ENCODE results near the gene CAPZB. TPM values are rescaled to one million over a fixed set of nuclear protein-coding genes. Genes with fewer than 3 reads are reported as not detected.

The CAPZB gene
- total RNA-seq, 1 donor from 2014 or later: 93.6 TPM

GRCh38 chr1:19360843-19361610 is 124.3 kb downstream of the CAPZB start:
- no peaks in the 10 kb centered on the region for H3K36me3 ChIP-seq (ENCODE audit: control insufficient read depth, insufficient read depth, low read length)
- no peak overlapping the region for H3K4me3 ChIP-seq (ENCODE audit: low read depth, low read length)
- no peak for DNase-seq (ENCODE audit: low read depth)
- no peaks in the 10 kb centered on the region for H3K27me3 ChIP-seq (ENCODE audit: control insufficient read depth, insufficient read depth, low read length)
- no peak for TF ChIP-seq CTCF (IDR thresholded peaks at IDR 0.05; ENCODE audit: insufficient read depth, low read length, poor library complexity, severe bottlenecking)

GRCh38 chr1:19360432-19360831 is 124.9 kb downstream of the CAPZB start:
- Histone ChIP-seq H3K27me3 (ENCODE audit: control insufficient read depth, insufficient read depth, low read length) (no peaks in the 10 kb centered on the region), H3K4me3 (ENCODE audit: low read depth, low read length) (no peak overlapping the region), H3K36me3 (ENCODE audit: control insufficient read depth, insufficient read depth, low read length) (no peaks in the 10 kb centered on the region)
- DNase-seq (ENCODE audit: low read depth): no peak
- TF ChIP-seq CTCF (IDR thresholded peaks at IDR 0.05; ENCODE audit: insufficient read depth, low read length, poor library complexity, severe bottlenecking): no peak

- Histone ChIP-seq H3K27me3 (ENCODE audit: control insufficient read depth, insufficient read depth, low read length) (no peaks in the 10 kb centered on the region), H3K36me3 (ENCODE audit: control insufficient read depth, insufficient read depth, low read length) (no peaks in the 10 kb centered on the region), H3K4me3 (ENCODE audit: low read depth, low read length) (no peak overlapping the region)
- no peak for TF ChIP-seq CTCF (IDR thresholded peaks at IDR 0.05; ENCODE audit: insufficient read depth, low read length, poor library complexity, severe bottlenecking)
- no peak for DNase-seq (ENCODE audit: low read depth)
Measured at GRCh38 chr1:19360016-19360415, 125.3 kb downstream of the CAPZB start.

- Histone ChIP-seq H3K36me3 (ENCODE audit: control insufficient read depth, insufficient read depth, low read length) (no peaks in the 10 kb centered on the region), H3K27me3 (ENCODE audit: control insufficient read depth, insufficient read depth, low read length) (no peaks in the 10 kb centered on the region), H3K4me3 (ENCODE audit: low read depth, low read length) (no peak overlapping the region)
- DNase-seq (ENCODE audit: low read depth): no peak
- TF ChIP-seq CTCF (IDR thresholded peaks at IDR 0.05; ENCODE audit: insufficient read depth, low read length, poor library complexity, severe bottlenecking): no peak
Measured at GRCh38 chr1:19359357-19359756, 126.0 kb downstream of the CAPZB start.

- no peaks in the 10 kb centered on the region for H3K27me3 ChIP-seq (ENCODE audit: control insufficient read depth, insufficient read depth, low read length)
- DNase-seq (ENCODE audit: low read depth): no peak
- no peak for TF ChIP-seq CTCF (IDR thresholded peaks at IDR 0.05; ENCODE audit: insufficient read depth, low read length, poor library complexity, severe bottlenecking)
- no peak overlapping the region for H3K4me3 ChIP-seq (ENCODE audit: low read depth, low read length)
- no peaks in the 10 kb centered on the region for H3K36me3 ChIP-seq (ENCODE audit: control insufficient read depth, insufficient read depth, low read length)
Measured at GRCh38 chr1:19358710-19359109, 126.6 kb downstream of the CAPZB start.
